Measurements from ENCODE around the gene AKTIP.
"Not testable (repeated sequence)": the region's sequence is repeated elsewhere in the genome, so short reads cannot be mapped to it uniquely, and the experiment has no call there.

Gene AKTIP

DNA sequence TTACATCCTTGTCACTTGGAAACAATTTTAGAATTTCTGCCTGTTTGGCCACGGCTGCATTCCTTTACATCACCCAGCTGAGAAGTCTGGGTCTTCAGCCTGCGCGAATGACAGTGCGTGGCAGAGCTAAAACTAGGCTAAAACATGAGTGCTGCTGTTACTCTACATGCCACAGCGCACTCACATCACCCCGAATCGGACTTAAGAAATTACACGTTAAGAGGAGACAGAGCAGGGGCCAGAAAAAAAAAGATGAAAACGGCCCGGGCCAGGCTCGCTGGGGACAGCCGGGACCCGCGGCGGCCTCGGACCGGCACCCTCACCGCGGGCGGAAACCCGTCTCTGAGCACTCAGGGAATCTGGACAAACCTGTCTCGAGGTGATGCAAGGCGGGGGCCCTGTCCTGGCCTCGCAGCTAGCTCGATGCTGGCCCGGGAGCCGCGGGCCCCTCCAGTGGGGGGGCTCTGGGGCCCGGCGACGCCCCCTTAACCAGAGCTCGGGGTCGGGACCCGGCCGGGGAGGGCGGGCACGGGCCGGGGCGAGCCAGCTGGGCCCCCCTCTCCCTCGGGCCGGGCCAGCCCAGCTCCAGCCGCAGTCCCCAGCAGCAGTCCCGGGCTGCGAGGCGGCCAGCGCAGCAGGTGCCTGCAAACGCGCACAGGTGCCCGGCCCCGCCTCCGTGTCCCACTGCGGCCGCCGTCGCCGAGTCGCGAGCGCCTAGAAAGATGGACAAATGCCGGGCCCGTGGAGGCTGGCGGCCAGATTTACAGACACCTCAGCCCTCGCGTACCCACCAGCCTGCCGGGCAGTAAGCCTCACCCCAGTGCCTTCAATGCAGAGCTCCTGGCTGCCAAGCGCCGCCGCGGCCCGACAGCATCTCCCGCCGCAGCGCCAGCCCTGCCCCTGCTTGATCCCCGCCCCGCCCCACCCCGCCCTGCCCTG, at the start of gene AKTIP:
TSS of gene AKTIP (minus strand) at position 879 of the 939 bp plus-strand sequence. CDS start 2,950 bp downstream, outside the sequence.
- H3K27ac ChIP-seq: peak within 1 kb of the TSS; percentile 83
- no peak for TF ChIP-seq ZFX (IDR thresholded peaks at IDR 0.05; ENCODE audit: borderline replicate concordance)
- TF ChIP-seq, protein P1, sequence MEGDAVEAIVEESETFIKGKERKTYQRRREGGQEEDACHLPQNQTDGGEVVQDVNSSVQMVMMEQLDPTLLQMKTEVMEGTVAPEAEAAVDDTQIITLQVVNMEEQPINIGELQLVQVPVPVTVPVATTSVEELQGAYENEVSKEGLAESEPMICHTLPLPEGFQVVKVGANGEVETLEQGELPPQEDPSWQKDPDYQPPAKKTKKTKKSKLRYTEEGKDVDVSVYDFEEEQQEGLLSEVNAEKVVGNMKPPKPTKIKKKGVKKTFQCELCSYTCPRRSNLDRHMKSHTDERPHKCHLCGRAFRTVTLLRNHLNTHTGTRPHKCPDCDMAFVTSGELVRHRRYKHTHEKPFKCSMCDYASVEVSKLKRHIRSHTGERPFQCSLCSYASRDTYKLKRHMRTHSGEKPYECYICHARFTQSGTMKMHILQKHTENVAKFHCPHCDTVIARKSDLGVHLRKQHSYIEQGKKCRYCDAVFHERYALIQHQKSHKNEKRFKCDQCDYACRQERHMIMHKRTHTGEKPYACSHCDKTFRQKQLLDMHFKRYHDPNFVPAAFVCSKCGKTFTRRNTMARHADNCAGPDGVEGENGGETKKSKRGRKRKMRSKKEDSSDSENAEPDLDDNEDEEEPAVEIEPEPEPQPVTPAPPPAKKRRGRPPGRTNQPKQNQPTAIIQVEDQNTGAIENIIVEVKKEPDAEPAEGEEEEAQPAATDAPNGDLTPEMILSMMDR (IDR thresholded peaks at IDR 0.05): no peak

DNA sequence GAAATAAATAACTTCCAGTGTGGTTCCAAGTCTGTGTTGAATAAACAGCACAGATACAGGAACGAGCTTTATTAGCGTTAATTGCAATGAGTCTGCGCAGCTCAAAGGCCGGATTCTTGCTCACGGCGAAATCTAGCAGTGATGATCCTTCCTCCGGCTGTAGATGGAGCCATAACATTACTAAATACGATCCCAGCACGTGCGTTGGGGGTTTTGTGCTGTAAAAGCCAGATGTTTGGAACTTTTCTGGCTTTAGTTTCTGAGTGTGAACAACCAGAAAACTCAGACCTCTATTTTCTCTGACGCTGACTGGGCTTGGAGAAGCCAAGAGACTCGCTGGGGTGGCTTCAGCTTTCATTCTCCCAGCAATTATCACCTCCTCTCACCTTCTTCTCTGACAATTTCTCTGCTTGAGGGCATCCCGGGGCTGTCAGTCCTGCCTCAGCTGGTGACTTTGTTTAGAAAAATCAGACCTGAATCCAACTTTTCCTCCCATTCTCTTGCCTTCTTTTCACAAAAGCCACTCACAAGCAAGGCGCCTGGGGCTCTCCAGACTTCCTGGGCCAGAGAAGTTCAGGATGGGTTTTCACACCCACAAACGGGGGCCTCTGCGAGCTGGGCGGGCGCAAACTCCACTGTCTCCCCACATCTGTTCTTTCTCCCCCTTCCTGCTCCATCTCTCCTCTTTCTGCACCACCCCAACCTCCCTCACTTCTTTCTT, 47.1 kb upstream of the AKTIP start:
- peak overlapping the region; percentile 44 for H3K27ac ChIP-seq

DNA sequence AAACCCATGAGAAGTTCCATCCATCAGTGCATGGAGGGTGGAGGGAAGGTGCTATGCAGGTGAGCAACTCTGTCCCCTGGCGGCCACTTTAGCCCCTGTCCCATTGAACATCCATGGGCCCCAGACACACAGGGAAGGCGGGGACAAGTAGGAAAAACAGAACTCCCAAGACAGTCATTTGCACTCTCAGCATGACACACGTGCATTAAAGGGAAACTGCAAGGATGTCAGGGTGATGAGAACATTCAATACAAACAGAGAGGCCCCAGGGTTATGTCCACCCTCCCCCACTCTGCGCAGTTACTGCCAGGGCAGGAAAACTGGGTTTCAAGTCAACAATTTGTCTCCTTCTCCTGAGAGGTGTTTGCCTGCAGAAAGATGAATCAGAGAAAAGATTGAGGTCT, 44.0 kb upstream of the AKTIP start:
- TF ChIP-seq ZFX (IDR thresholded peaks at IDR 0.05; ENCODE audit: borderline replicate concordance): no peak
- TF ChIP-seq, protein P1 (IDR thresholded peaks at IDR 0.05): peak; percentile 43
- H3K27ac ChIP-seq: no peak overlapping the region

More for the DNA sequence above, 47.1 kb upstream of the AKTIP start:
- no peak for TF ChIP-seq ZFX (IDR thresholded peaks at IDR 0.05; ENCODE audit: borderline replicate concordance)
- TF ChIP-seq, protein P1 (IDR thresholded peaks at IDR 0.05): peak; percentile 79

DNA sequence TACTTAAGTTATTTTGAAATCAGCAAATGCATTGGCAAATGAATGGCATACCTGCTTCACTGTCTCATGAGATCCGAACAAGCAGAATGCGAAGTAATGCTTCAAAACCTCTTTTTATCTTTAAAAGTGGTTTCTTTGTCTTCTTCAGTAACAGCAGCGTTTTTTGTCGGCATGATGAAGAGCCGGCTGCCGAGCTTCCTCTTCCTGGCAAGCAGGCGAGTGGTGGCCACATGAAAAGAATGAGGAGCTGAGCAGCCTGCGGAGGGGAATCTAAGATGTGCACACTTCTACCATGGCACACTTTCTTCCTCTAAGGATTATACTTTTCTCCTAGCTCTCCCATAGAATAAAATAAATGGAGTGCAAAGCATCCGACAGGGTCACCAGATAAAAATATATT, 42.4 kb upstream of the AKTIP start:
- TF ChIP-seq ZFX (IDR thresholded peaks at IDR 0.05; ENCODE audit: borderline replicate concordance): no peak
- TF ChIP-seq, protein P1 (IDR thresholded peaks at IDR 0.05): no peak
- no peak overlapping the region for H3K27ac ChIP-seq

DNA sequence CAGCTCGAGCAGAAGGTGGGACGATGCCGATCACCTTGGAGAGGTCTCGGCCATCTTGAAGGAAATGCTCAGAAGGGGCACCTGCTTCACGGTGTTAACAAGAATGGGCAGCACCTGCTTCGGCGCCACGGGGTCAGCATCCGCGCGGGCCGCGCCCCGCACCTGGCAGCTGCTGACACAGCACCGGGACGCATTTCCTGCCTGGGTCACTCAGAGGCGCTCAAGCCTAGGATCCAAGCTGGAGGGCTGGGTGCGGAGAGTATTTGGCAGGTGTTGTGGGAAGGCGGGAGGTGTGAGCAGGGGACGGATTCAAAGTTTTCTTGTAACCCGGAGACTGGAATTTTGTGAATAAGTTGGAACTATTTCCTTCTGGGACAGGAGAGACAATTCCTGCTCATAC, 39.3 kb upstream of the AKTIP start:
- TF ChIP-seq ZFX (IDR thresholded peaks at IDR 0.05; ENCODE audit: borderline replicate concordance): no peak
- TF ChIP-seq, protein P1 (IDR thresholded peaks at IDR 0.05): no peak
- no peak overlapping the region for H3K27ac ChIP-seq

DNA sequence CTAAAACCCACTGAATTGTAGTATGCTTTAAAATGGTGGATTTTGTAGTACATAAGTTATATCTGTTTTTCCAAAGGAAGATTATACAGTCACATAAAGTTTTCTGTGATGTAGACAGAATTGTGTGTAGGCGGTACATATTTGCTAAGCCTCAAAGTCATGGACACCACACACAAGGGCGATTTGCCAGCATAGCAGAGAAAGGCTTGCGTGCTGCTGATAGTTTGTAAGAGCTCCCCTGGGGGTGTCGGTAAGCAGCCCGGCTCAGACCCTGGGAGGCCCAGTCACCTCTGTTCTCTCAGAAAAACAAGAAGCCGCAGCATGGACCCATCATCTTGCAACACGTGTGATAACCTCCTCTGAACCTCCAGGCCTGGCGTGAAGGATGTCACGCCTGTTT, 38.3 kb upstream of the AKTIP start:
- no peak overlapping the region for H3K27ac ChIP-seq
- no peak for TF ChIP-seq ZFX (IDR thresholded peaks at IDR 0.05; ENCODE audit: borderline replicate concordance)
- TF ChIP-seq, protein P1 (IDR thresholded peaks at IDR 0.05): no peak

DNA sequence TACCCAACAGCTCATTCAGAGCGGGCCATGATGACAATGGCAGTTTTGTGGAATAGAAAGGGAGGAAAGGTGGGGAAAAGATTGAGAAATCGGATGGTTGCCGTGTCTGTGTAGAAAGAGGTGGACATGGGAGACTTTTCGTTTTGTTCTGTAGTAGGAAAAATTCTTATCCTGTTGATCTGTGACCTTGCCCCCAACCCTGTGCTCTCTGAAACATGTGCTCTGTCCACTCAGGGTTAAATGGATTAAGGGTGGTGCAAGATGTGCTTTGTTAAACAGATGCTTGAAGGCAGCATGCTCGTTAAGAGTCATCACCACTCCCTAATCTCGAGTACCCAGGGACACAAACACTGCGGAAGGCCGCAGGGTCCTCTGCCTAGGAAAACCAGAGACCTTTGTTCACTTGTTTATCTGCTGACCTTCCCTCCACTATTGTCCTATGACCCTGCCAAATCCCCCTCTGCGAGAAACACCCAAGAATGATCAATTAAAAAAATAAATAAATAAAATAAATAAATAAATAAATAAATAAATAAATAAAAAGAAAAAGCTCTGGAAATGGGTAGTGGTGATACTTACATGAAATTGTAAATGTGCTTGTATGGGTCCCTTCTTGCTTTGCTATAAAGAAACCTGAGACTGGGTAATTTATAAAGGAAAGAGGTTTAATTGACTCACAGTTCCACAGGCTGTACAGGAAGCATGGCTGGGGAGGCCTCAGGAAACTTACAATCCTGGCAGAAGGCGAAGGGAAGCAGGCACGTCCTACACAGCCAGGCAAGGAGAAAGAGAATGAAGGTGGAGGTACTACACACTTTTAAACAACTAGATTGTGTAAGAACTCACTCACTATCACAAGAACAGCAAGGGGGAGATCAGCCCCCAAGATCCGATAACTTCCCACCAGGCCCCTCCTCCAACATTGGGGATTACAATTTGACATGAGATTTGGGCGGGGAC, 37.0 kb upstream of the AKTIP start:
- H3K27ac ChIP-seq: not testable (repeated sequence)

DNA sequence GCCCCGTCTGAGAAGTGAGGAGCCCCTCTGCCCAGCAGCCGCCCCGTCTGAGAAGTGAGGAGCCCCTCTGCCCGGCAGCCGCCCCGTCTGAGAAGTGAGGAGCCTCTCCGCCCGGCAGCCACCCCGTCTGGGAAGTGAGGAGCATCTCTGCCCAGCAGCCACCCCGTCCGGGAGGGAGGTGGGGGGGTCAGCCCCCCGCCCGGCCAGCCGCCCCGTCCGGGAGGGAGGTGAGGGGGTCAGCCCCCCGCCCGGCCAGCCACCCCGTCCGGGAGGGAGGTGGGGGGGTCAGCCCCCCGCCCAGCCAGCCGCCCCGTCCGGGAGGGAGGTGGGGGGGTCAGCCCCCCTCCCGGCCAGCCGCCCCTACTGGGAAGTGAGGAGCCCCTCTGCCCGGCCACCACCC, 36.3 kb upstream of the AKTIP start:
- not testable (repeated sequence) for H3K27ac ChIP-seq
